ENCODE results near the gene SERPINA12. TPM values are rescaled to one million over a fixed set of nuclear protein-coding genes. Genes with fewer than 3 reads are reported as not detected.
A peak's percentile ranks its signal among the peaks of the same experiment; 100 is the strongest.

The SERPINA12 gene
- polyA plus RNA-seq, 2 of the 4 experiments (the other 2 are of a cell fraction) = not detected

DNA sequence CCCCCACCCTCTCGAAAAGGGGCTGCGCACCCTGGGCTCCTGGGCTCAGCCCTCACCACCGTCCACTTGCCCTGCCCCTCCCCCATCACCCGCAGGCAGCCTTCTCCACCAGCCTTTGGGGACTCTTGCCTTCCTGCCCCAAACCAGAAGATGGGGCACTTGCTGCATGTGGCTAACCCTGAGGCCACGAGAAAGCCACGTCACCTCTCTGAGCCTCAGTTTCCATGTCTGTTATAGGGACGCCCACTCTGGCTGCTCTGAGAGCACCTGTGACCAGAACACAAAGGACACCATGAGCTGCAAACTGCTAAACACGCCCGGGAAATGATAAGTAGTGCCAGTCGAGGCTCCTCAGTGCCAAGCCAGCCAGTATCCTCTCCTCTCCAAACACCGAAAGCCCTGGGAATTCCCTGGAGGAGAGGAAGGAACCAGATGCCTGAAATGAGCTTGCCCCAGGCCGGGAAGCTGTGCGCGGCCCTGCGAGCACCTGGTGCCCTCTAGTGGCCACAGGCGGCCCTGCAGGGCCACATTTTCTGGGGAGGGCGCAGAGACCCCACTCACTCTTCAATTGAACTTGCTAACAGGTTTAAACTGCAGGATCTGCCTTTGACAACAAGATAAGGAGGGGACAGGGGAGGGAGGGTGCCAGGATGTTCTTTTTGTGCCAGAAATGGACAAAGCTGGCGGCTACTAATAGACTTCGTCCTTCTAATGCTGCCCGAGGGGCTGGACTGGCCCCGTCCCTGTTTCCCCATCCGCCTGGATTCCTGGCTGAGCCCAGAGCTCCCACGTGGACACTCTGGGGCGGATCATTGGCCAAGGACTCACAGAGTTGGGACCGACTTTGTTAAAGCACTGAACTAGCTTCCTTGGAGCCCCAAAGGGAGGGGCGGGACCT is 23.1 kb downstream of the SERPINA12 start:
- no peaks in the 10 kb centered on the region for H3K9me3 ChIP-seq
- ATAC-seq (peak; percentile 80 to 91), FAIRE-seq (no peak), DNase-seq (ENCODE audit: low read depth in 1 of 2, low spot score in 1 of 2) (peak; percentile 37 to 63)
- H3K4me3 ChIP-seq = no peak overlapping the region
- 10% methylated on average over 25 of the region's 26 CpGs for WGBS (ENCODE audit: missing lambda C conversion rate)
- 0 out of 3 replicates have a peak, but pooled peaks cover 3% of the 10 kb centered on the region for H3K4me1 ChIP-seq
- H3K27ac ChIP-seq = peak overlapping the region; percentile 37 to 40; a peak in 1 of 6 replicates
- peak overlapping the region; percentile 60 for H3K4me2 ChIP-seq
- ChIA-PET CTCF (interaction anchor here (0.5 to 4.0 kb wide), 75 partner anchors 9 to 450 kb away, joined by 3 to 47 read pairs (median 4); partner anchors contain the start of genes SERPINA11, SERPINA2, SERPINA4 and SERPINA5), POLR2A (interaction anchor here (0.8 to 0.9 kb wide), 2 partner anchors 9 to 144 kb away, joined by 3 to 4 read pairs; no protein-coding TSS in a partner anchor)
- TF ChIP-seq HOXB5 (CRISPR knock-in tag; IDR thresholded peaks at IDR 0.05) = no peak
- peak; percentile 87 for TF ChIP-seq SMC3 (IDR thresholded peaks at IDR 0.05)
- TF ChIP-seq RCOR1 (IDR thresholded peaks at IDR 0.05; ENCODE audit: low read depth, low read length) = no peak
- TF ChIP-seq GATA3 (IDR thresholded peaks at IDR 0.05; ENCODE audit: borderline replicate concordance) = no peak
- TF ChIP-seq NFE2L2 (conservative IDR thresholded peaks at IDR 0.05; ENCODE audit: low read length) = no peak
- no peak for TF ChIP-seq CBX8 (IDR thresholded peaks at IDR 0.05)
- no peak for TF ChIP-seq CHD2 (IDR thresholded peaks at IDR 0.05; ENCODE audit: low read length, partially characterized antibody)
- no peak for TF ChIP-seq TP53 (CRISPR knock-in tag; IDR thresholded peaks at IDR 0.05)
- TF ChIP-seq MYC (IDR thresholded peaks at IDR 0.05; ENCODE audit: borderline replicate concordance, low read length) = no peak
- no peak for TF ChIP-seq RNF2 (IDR thresholded peaks at IDR 0.05; ENCODE audit: borderline replicate concordance, low read depth)
- TF ChIP-seq, protein P1, sequence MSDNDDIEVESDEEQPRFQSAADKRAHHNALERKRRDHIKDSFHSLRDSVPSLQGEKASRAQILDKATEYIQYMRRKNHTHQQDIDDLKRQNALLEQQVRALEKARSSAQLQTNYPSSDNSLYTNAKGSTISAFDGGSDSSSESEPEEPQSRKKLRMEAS (IDR thresholded peaks at IDR 0.05) = no peak
- TF ChIP-seq MAFK (IDR thresholded peaks at IDR 0.05; ENCODE audit: partially characterized antibody) = no peak
- no peak for TF ChIP-seq RARB (CRISPR knock-in tag; IDR thresholded peaks at IDR 0.05)
- no peak for TF ChIP-seq CBX2 (IDR thresholded peaks at IDR 0.05; ENCODE audit: borderline replicate concordance, low read depth)
- no peak for TF ChIP-seq FOXS1 (CRISPR knock-in tag; IDR thresholded peaks at IDR 0.05)
- TF ChIP-seq, protein P2, sequence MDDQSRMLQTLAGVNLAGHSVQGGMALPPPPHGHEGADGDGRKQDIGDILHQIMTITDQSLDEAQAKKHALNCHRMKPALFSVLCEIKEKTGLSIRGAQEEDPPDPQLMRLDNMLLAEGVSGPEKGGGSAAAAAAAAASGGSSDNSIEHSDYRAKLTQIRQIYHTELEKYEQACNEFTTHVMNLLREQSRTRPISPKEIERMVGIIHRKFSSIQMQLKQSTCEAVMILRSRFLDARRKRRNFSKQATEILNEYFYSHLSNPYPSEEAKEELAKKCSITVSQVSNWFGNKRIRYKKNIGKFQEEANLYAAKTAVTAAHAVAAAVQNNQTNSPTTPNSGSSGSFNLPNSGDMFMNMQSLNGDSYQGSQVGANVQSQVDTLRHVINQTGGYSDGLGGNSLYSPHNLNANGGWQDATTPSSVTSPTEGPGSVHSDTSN (IDR thresholded peaks at IDR 0.05) = no peak
- TF ChIP-seq, protein P3, sequence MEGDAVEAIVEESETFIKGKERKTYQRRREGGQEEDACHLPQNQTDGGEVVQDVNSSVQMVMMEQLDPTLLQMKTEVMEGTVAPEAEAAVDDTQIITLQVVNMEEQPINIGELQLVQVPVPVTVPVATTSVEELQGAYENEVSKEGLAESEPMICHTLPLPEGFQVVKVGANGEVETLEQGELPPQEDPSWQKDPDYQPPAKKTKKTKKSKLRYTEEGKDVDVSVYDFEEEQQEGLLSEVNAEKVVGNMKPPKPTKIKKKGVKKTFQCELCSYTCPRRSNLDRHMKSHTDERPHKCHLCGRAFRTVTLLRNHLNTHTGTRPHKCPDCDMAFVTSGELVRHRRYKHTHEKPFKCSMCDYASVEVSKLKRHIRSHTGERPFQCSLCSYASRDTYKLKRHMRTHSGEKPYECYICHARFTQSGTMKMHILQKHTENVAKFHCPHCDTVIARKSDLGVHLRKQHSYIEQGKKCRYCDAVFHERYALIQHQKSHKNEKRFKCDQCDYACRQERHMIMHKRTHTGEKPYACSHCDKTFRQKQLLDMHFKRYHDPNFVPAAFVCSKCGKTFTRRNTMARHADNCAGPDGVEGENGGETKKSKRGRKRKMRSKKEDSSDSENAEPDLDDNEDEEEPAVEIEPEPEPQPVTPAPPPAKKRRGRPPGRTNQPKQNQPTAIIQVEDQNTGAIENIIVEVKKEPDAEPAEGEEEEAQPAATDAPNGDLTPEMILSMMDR (IDR thresholded peaks at IDR 0.05) = peak; percentile 96
- TF ChIP-seq ZC3H11A (IDR thresholded peaks at IDR 0.05) = no peak
- TF ChIP-seq NPAS2 (CRISPR knock-in tag; IDR thresholded peaks at IDR 0.05; ENCODE audit: borderline replicate concordance) = no peak
- no peak for TF ChIP-seq RFX5 (IDR thresholded peaks at IDR 0.05)
- peak; percentile 23; the same call in 1 of the 2 replicates for TF ChIP-seq KDM5A (IDR thresholded peaks at IDR 0.05)
- no peak for TF ChIP-seq MAZ (IDR thresholded peaks at IDR 0.05; ENCODE audit: borderline replicate concordance, low read depth, low read length)
- no peak for TF ChIP-seq ESRRA (IDR thresholded peaks at IDR 0.05; ENCODE audit: borderline replicate concordance, low read length)
- TF ChIP-seq, protein P4, sequence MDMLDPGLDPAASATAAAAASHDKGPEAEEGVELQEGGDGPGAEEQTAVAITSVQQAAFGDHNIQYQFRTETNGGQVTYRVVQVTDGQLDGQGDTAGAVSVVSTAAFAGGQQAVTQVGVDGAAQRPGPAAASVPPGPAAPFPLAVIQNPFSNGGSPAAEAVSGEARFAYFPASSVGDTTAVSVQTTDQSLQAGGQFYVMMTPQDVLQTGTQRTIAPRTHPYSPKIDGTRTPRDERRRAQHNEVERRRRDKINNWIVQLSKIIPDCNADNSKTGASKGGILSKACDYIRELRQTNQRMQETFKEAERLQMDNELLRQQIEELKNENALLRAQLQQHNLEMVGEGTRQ (IDR thresholded peaks at IDR 0.05) = no peak
- TF ChIP-seq, protein P5, sequence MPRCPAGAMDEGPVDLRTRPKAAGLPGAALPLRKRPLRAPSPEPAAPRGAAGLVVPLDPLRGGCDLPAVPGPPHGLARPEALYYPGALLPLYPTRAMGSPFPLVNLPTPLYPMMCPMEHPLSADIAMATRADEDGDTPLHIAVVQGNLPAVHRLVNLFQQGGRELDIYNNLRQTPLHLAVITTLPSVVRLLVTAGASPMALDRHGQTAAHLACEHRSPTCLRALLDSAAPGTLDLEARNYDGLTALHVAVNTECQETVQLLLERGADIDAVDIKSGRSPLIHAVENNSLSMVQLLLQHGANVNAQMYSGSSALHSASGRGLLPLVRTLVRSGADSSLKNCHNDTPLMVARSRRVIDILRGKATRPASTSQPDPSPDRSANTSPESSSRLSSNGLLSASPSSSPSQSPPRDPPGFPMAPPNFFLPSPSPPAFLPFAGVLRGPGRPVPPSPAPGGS (IDR thresholded peaks at IDR 0.05) = no peak
- no peak for TF ChIP-seq ZFP36 (IDR thresholded peaks at IDR 0.05; ENCODE audit: borderline replicate concordance, partially characterized antibody)
- TF ChIP-seq, protein P6, sequence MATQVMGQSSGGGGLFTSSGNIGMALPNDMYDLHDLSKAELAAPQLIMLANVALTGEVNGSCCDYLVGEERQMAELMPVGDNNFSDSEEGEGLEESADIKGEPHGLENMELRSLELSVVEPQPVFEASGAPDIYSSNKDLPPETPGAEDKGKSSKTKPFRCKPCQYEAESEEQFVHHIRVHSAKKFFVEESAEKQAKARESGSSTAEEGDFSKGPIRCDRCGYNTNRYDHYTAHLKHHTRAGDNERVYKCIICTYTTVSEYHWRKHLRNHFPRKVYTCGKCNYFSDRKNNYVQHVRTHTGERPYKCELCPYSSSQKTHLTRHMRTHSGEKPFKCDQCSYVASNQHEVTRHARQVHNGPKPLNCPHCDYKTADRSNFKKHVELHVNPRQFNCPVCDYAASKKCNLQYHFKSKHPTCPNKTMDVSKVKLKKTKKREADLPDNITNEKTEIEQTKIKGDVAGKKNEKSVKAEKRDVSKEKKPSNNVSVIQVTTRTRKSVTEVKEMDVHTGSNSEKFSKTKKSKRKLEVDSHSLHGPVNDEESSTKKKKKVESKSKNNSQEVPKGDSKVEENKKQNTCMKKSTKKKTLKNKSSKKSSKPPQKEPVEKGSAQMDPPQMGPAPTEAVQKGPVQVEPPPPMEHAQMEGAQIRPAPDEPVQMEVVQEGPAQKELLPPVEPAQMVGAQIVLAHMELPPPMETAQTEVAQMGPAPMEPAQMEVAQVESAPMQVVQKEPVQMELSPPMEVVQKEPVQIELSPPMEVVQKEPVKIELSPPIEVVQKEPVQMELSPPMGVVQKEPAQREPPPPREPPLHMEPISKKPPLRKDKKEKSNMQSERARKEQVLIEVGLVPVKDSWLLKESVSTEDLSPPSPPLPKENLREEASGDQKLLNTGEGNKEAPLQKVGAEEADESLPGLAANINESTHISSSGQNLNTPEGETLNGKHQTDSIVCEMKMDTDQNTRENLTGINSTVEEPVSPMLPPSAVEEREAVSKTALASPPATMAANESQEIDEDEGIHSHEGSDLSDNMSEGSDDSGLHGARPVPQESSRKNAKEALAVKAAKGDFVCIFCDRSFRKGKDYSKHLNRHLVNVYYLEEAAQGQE (IDR thresholded peaks at IDR 0.05) = no peak
- TF ChIP-seq, protein P7, sequence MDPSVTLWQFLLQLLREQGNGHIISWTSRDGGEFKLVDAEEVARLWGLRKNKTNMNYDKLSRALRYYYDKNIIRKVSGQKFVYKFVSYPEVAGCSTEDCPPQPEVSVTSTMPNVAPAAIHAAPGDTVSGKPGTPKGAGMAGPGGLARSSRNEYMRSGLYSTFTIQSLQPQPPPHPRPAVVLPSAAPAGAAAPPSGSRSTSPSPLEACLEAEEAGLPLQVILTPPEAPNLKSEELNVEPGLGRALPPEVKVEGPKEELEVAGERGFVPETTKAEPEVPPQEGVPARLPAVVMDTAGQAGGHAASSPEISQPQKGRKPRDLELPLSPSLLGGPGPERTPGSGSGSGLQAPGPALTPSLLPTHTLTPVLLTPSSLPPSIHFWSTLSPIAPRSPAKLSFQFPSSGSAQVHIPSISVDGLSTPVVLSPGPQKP (IDR thresholded peaks at IDR 0.05; ENCODE audit: low read depth, low read length) = no peak
